ENCODE results near the gene RECK.

DNA sequence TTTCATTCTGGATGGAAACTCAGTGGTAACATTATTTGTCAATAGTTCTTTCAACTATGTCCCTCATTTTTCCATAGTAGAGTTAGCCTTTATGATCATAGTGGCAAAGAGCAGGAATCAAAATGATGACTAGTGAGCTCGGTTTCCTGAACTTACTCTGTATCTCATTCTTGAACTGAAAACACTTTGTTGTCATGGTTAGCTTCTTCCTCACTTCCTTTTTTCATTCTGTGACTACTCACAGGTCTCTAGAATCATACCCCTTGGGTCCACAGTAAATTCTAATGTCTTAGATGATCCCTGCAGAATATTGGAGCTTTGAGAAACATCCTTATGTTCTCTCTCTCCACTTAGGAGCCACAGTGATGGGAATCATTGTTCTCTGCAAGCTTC lies 29.4 kb upstream of the RECK start:
- TF ChIP-seq, protein P1, sequence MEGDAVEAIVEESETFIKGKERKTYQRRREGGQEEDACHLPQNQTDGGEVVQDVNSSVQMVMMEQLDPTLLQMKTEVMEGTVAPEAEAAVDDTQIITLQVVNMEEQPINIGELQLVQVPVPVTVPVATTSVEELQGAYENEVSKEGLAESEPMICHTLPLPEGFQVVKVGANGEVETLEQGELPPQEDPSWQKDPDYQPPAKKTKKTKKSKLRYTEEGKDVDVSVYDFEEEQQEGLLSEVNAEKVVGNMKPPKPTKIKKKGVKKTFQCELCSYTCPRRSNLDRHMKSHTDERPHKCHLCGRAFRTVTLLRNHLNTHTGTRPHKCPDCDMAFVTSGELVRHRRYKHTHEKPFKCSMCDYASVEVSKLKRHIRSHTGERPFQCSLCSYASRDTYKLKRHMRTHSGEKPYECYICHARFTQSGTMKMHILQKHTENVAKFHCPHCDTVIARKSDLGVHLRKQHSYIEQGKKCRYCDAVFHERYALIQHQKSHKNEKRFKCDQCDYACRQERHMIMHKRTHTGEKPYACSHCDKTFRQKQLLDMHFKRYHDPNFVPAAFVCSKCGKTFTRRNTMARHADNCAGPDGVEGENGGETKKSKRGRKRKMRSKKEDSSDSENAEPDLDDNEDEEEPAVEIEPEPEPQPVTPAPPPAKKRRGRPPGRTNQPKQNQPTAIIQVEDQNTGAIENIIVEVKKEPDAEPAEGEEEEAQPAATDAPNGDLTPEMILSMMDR (IDR thresholded peaks at IDR 0.05) = no peak
- no peak for TF ChIP-seq SIN3A (IDR thresholded peaks at IDR 0.05; ENCODE audit: borderline replicate concordance, insufficient read depth, low read depth, low read length)
- TF ChIP-seq, protein P2, sequence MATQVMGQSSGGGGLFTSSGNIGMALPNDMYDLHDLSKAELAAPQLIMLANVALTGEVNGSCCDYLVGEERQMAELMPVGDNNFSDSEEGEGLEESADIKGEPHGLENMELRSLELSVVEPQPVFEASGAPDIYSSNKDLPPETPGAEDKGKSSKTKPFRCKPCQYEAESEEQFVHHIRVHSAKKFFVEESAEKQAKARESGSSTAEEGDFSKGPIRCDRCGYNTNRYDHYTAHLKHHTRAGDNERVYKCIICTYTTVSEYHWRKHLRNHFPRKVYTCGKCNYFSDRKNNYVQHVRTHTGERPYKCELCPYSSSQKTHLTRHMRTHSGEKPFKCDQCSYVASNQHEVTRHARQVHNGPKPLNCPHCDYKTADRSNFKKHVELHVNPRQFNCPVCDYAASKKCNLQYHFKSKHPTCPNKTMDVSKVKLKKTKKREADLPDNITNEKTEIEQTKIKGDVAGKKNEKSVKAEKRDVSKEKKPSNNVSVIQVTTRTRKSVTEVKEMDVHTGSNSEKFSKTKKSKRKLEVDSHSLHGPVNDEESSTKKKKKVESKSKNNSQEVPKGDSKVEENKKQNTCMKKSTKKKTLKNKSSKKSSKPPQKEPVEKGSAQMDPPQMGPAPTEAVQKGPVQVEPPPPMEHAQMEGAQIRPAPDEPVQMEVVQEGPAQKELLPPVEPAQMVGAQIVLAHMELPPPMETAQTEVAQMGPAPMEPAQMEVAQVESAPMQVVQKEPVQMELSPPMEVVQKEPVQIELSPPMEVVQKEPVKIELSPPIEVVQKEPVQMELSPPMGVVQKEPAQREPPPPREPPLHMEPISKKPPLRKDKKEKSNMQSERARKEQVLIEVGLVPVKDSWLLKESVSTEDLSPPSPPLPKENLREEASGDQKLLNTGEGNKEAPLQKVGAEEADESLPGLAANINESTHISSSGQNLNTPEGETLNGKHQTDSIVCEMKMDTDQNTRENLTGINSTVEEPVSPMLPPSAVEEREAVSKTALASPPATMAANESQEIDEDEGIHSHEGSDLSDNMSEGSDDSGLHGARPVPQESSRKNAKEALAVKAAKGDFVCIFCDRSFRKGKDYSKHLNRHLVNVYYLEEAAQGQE (IDR thresholded peaks at IDR 0.05; ENCODE audit: insufficient read depth in 1 of 2, low read depth in 2 of 2, low read length in 1 of 2) = no peak
